Upper lobe of left lung (tissue), 6 donors: Measurements from ENCODE around the gene LSM11. TPM values are rescaled to one million over a fixed set of nuclear protein-coding genes. Genes with fewer than 3 reads are reported as not detected.

Source experiments
- ATAC-seq, 2 donors: fragments of 200-7000 bp; cut with Tn5 transposase; one replicate each; pipeline ENCODE4 v1.9.1; 2022; ENCODE audit warnings: mild to moderate bottlenecking in 2 of 2, moderate library complexity in 2 of 2; ENCODE audit not compliant: low FRiP score in 2 of 2
- DNase-seq, 2 donors: peaks; one replicate each; pipeline ENCODE4 v3.0.0-alpha.2; 2019 to 2020
- H3K27ac ChIP-seq, 4 donors: fragments of 200-600 bp; sonication (generic); one replicate each; pipeline ENCODE4 v1.5.1; 2016 to 2019
- H3K27me3 ChIP-seq, 4 donors: fragments of 200-600 bp; sonication (generic); one replicate each; pipeline ENCODE4 v1.5.1; 2017 to 2019
- H3K36me3 ChIP-seq, 4 donors: fragments of 200-600 bp; sonication (generic); one replicate each; pipeline ENCODE4 v1.5.1; 2016 to 2019
- H3K4me1 ChIP-seq, 4 donors: fragments of 200-600 bp; sonication (generic); one replicate each; pipeline ENCODE4 v1.5.1; 2018 to 2019
- H3K4me3 ChIP-seq, 4 donors: fragments of 200-600 bp; sonication (generic); one replicate each; pipeline ENCODE4 v1.5.1; 2017 to 2019; ENCODE audit warnings: mild to moderate bottlenecking in 2 of 4, moderate library complexity in 1 of 4
- H3K9me3 ChIP-seq, 4 donors: fragments of 200-600 bp; sonication (generic); one replicate each; pipeline ENCODE4 v1.5.1; 2018 to 2019
- CTCF ChIP-seq, 6 experiments: fragments of 450-650 bp in 4 of 6; fragments of 200-600 bp in 2 of 6; sonication (generic) in 2 of 6; IDR thresholded peaks; one replicate each; pipeline ENCODE4 v1.5.1; 2016 to 2019; ENCODE audit warnings: antibody characterized with exemption in 6 of 6
- EP300 ChIP-seq, 4 donors: sonication (generic); formaldehyde crosslinking; IDR thresholded peaks; one replicate each; pipeline ENCODE4 v1.5.1; 2017; ENCODE audit warnings: antibody characterized with exemption in 4 of 4, control low read depth in 2 of 4
- POLR2A ChIP-seq, 4 donors: fragments of 450-650 bp; IDR thresholded peaks; one replicate each; pipeline ENCODE4 v1.5.1; 2016 to 2017; ENCODE audit warnings: antibody characterized with exemption in 4 of 4, mild to moderate bottlenecking in 2 of 4
- POLR2AphosphoS5 ChIP-seq, 2 donors: sonication (generic); formaldehyde crosslinking; IDR thresholded peaks; one replicate each; pipeline ENCODE4 v1.5.1; 2017; ENCODE audit warnings: antibody characterized with exemption in 2 of 2
- WGBS, 2 donors: methylation state at CpG; one replicate each; pipeline ENCODE4 v1.1.5; 2017 to 2018; 5-methylcytosine and 5-hydroxymethylcytosine counted together
- total RNA-seq, 6 donors: library from RNA; depleted of rRNA in 4 of 6; stranded (reverse); fragments of >200 nt in 4 of 6; gene quantifications; one replicate each; pipeline versions ENCODE4 v1.1.0 to v1.2.1, GENCODE V29; 2016 to 2021
- donor health status: DM: no; HTN: no; CAD: no; lungs with moderate emphysema.
- donor health status: DM: no; HTN: yes; CAD: no; lungs with severe emphysema.

The LSM11 gene
- total RNA-seq, 6 donors from 2014 or later, result 0.78 to 4.1 (median 2.0) TPM

- H3K36me3 ChIP-seq, result peaks cover 0 to 26% (median 10%) of the 10 kb centered on the region in 4 donors
- H3K27me3 ChIP-seq, result no peaks in the 10 kb centered on the region
- WGBS, 2 donors, result 83 to 87% methylated on average over 4 of the region's 4 CpGs
- H3K9me3 ChIP-seq, result no peaks in the 10 kb centered on the region
- TF ChIP-seq POLR2A (IDR thresholded peaks at IDR 0.05), result no peak
- TF ChIP-seq CTCF (IDR thresholded peaks at IDR 0.05), result no peak
- TF ChIP-seq EP300 (IDR thresholded peaks at IDR 0.05), result no peak
- no peak for TF ChIP-seq POLR2AphosphoS5 (IDR thresholded peaks at IDR 0.05)
- H3K27ac ChIP-seq, result no peak overlapping the region
- peaks cover 8 to 13% (median 11%) of the 10 kb centered on the region in 4 donors for H3K4me1 ChIP-seq
- ATAC-seq (peak in 1 of 2 donors; percentile 50), DNase-seq (no peak)
- H3K4me3 ChIP-seq, result no peak overlapping the region
Measured at GRCh38 chr5:157748760-157749461, 5.4 kb downstream of the LSM11 start.

DNA sequence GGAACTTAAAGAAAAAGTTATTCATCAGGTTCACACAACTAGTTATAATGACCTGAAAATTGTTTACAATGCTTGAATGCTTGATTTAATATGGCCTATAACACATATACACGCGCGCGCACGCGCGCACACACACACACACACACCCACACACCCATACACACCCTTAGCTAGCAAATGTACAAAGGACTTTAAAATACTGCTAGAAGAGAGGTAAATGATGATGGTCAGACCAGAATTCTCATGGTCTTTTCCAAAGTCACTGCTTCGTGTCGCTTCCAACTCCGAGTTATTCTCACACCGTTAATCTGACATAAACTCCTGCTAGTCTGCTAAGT lies 5.9 kb downstream of the LSM11 start:
- 85 to 87% methylated on average over 11 of the region's 11 CpGs for WGBS, 2 donors
- Histone ChIP-seq H3K27ac (no peak overlapping the region), H3K4me3 (no peak overlapping the region), H3K27me3 (no peaks in the 10 kb centered on the region), H3K4me1 (peaks cover 6 to 9% (median 8%) of the 10 kb centered on the region in 4 donors), H3K9me3 (no peaks in the 10 kb centered on the region), H3K36me3 (peaks cover 0 to 30% (median 13%) of the 10 kb centered on the region in 4 donors)
- DNase-seq (peak in 1 of 2 donors; percentile 10), ATAC-seq (no peak)
- TF ChIP-seq EP300 (IDR thresholded peaks at IDR 0.05), result no peak
- no peak for TF ChIP-seq CTCF (IDR thresholded peaks at IDR 0.05)
- TF ChIP-seq POLR2A (IDR thresholded peaks at IDR 0.05), result no peak
- TF ChIP-seq POLR2AphosphoS5 (IDR thresholded peaks at IDR 0.05), result no peak

GRCh38 chr5:157750320-157750719 lies 6.8 kb downstream of the LSM11 start:
- TF ChIP-seq POLR2AphosphoS5 (IDR thresholded peaks at IDR 0.05) (no peak), POLR2A (IDR thresholded peaks at IDR 0.05) (no peak), CTCF (IDR thresholded peaks at IDR 0.05) (no peak), EP300 (IDR thresholded peaks at IDR 0.05) (no peak)
- ATAC-seq (no peak), DNase-seq (no peak)
- 97 to 100% methylated on average over 1 of the region's 1 CpG for WGBS, 2 donors
- Histone ChIP-seq H3K27ac (no peak overlapping the region), H3K9me3 (no peaks in the 10 kb centered on the region), H3K4me1 (peaks cover 0 to under 1% (median 0%) of the 10 kb centered on the region in 4 donors), H3K36me3 (peaks cover 0 to 37% (median 21%) of the 10 kb centered on the region in 4 donors), H3K27me3 (no peaks in the 10 kb centered on the region), H3K4me3 (no peak overlapping the region)

GRCh38 chr5:157756122-157756521 lies 12.6 kb downstream of the LSM11 start:
- Histone ChIP-seq H3K36me3 (peaks cover 0 to 57% (median 32%) of the 10 kb centered on the region in 4 donors), H3K27me3 (no peaks in the 10 kb centered on the region), H3K4me3 (no peak overlapping the region), H3K27ac (no peak overlapping the region), H3K4me1 (no peaks in the 10 kb centered on the region), H3K9me3 (no peaks in the 10 kb centered on the region)
- TF ChIP-seq POLR2A (IDR thresholded peaks at IDR 0.05) (no peak), CTCF (IDR thresholded peaks at IDR 0.05) (no peak), POLR2AphosphoS5 (IDR thresholded peaks at IDR 0.05) (no peak), EP300 (IDR thresholded peaks at IDR 0.05) (no peak)
- ATAC-seq (no peak), DNase-seq (no peak)
- 88 to 94% methylated on average over 1 to 3 of the region's 3 CpGs for WGBS, 2 donors

DNA sequence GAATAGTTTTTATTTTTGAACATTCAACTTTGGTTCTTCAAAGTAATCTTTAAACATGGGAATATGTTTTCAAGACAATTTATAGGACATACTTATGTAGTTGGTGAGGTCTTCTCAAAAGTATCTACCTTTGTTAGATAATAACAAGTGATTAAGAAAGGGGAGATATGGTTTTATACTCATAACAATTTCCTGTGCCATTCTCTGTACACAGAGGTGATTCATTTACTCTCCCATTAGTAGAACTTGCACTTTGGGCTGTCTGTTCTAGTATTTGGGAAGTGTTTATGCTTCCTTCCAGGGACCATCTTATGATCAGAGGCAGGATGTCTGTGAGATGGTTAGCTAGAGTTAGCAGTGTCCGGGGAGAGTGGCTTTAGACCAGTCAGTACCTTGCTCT lies 15.2 kb downstream of the LSM11 start:
- ATAC-seq (no peak), DNase-seq (no peak)
- H3K4me1 ChIP-seq, result no peaks in the 10 kb centered on the region
- 82 to 100% methylated on average over 1 of the region's 1 CpG for WGBS, 2 donors
- H3K27me3 ChIP-seq, result no peaks in the 10 kb centered on the region
- peaks cover 0 to 32% (median 23%) of the 10 kb centered on the region in 4 donors for H3K36me3 ChIP-seq
- TF ChIP-seq EP300 (IDR thresholded peaks at IDR 0.05) (no peak), POLR2A (IDR thresholded peaks at IDR 0.05) (no peak)
- H3K27ac ChIP-seq, result no peak overlapping the region
- H3K9me3 ChIP-seq, result no peaks in the 10 kb centered on the region
- no peak overlapping the region for H3K4me3 ChIP-seq
